ENCODE measurements around the gene C5orf63. TPM values are rescaled to one million over a fixed set of nuclear protein-coding genes. Genes with fewer than 3 reads are reported as not detected.

Gene C5orf63
- total and polyA plus RNA-seq, 2 of the 13 experiments (the other 11 are each of a cell fraction or from before 2014, with no cell fraction given): 7.9 to 8.8 TPM

GRCh38 chr5:127072861-127073846 is at the start of gene C5orf63 (continued):
- TF ChIP-seq PRDM4 (CRISPR knock-in tag; IDR thresholded peaks at IDR 0.05; ENCODE audit: borderline replicate concordance): no peak
- peak; percentile 75; the same call in 1 of the 2 replicates for TF ChIP-seq ELF4 (CRISPR knock-in tag; IDR thresholded peaks at IDR 0.05; ENCODE audit: borderline replicate concordance)
- TF ChIP-seq FOXJ3 (CRISPR knock-in tag; IDR thresholded peaks at IDR 0.05; ENCODE audit: borderline replicate concordance): no peak
- no peak for TF ChIP-seq NCOR1 (IDR thresholded peaks at IDR 0.05; ENCODE audit: borderline replicate concordance, low read length)
- TF ChIP-seq DRAP1 (CRISPR knock-in tag; IDR thresholded peaks at IDR 0.05): peak; percentile 56; the same call in 1 of the 2 replicates
- TF ChIP-seq ZNF253 (CRISPR knock-in tag; IDR thresholded peaks at IDR 0.05; ENCODE audit: borderline replicate concordance): no peak
- TF ChIP-seq FUBP1 (CRISPR knock-in tag; IDR thresholded peaks at IDR 0.05; ENCODE audit: borderline replicate concordance): no peak
- no peak for TF ChIP-seq ATF1 (CRISPR knock-in tag; IDR thresholded peaks at IDR 0.05)
- peak; percentile 52; the same call in 1 of the 2 replicates for TF ChIP-seq ISL2 (CRISPR knock-in tag; IDR thresholded peaks at IDR 0.05)
- TF ChIP-seq CTCF (CRISPR knock-in tag; IDR thresholded peaks at IDR 0.05): peak; percentile 16; the same call in 1 of the 2 replicates
- no peak for TF ChIP-seq SATB2 (CRISPR knock-in tag; IDR thresholded peaks at IDR 0.05)
- TF ChIP-seq KLF16 (CRISPR knock-in tag; IDR thresholded peaks at IDR 0.05): peak in 1 of 2 experiments; percentile 54; a peak in 1 of 4 replicates
- no peak for TF ChIP-seq ZNF569 (CRISPR knock-in tag; IDR thresholded peaks at IDR 0.05; ENCODE audit: borderline replicate concordance)
- TF ChIP-seq MXD4 (CRISPR knock-in tag; IDR thresholded peaks at IDR 0.05): peak; percentile 85
- TF ChIP-seq ZBTB43 (CRISPR knock-in tag; conservative IDR thresholded peaks at IDR 0.05): no peak; the same call in 1 of the 2 replicates
- no peak for TF ChIP-seq SOX6 (IDR thresholded peaks at IDR 0.05)
- peak; percentile 40 for TF ChIP-seq SOX6 (CRISPR knock-in tag; IDR thresholded peaks at IDR 0.05)
- TF ChIP-seq TEAD3 (CRISPR knock-in tag; optimal IDR thresholded peaks at IDR 0.05; ENCODE audit: borderline replicate concordance): peak; percentile 36
- TF ChIP-seq ZNF232 (CRISPR knock-in tag; IDR thresholded peaks at IDR 0.05; ENCODE audit: borderline replicate concordance): peak; percentile 73; the same call in 1 of the 2 replicates
- TF ChIP-seq MEIS1 (CRISPR knock-in tag; IDR thresholded peaks at IDR 0.05; ENCODE audit: borderline replicate concordance): peak; percentile 87; the same call in 1 of the 2 replicates
